HEK293 (cell line): Measurements from ENCODE around the gene OR13J1.

Experiments
- CTCF ChIP-seq: fragments of 450-650 bp; formaldehyde crosslinking; IDR thresholded peaks from 2 replicates; pipeline ENCODE4 v1.5.1; 2016; ENCODE audit warnings: missing biosample characterization, missing genetic modification characterization
- FEZF1 ChIP-seq: fragments of 450-650 bp; formaldehyde crosslinking; IDR thresholded peaks from 2 replicates; pipeline ENCODE4 v1.5.1; 2016; ENCODE audit warnings: missing biosample characterization, missing genetic modification characterization
- KLF1 ChIP-seq: fragments of 450-650 bp; formaldehyde crosslinking; IDR thresholded peaks from 2 replicates; pipeline ENCODE4 v1.5.1; 2016; ENCODE audit warnings: missing biosample characterization, missing genetic modification characterization
- PBX3 ChIP-seq: sonication (generic); formaldehyde crosslinking; IDR thresholded peaks from 2 replicates; pipeline ENCODE4 v1.8.1; 2022; ENCODE audit warnings: mild to moderate bottlenecking, moderate library complexity, missing genetic modification reagents
- REST ChIP-seq: fragments of 450-650 bp; formaldehyde crosslinking; IDR thresholded peaks from 2 replicates; pipeline ENCODE4 v1.5.1; 2016; ENCODE audit warnings: missing biosample characterization, missing genetic modification characterization
- ZNF280D ChIP-seq: fragments of 450-650 bp; formaldehyde crosslinking; IDR thresholded peaks from 2 replicates; pipeline ENCODE4 v1.5.1; 2016; ENCODE audit warnings: missing biosample characterization, missing genetic modification characterization
- ZNF335 ChIP-seq: fragments of 450-650 bp; formaldehyde crosslinking; conservative IDR thresholded peaks from 2 replicates; pipeline ENCODE4 v1.5.1; 2016; ENCODE audit warnings: missing biosample characterization, missing genetic modification characterization
- ZNF548 ChIP-seq: fragments of 450-650 bp; formaldehyde crosslinking; IDR thresholded peaks from 2 replicates; pipeline ENCODE4 v1.5.1; 2016; ENCODE audit warnings: missing biosample characterization, missing genetic modification characterization

GRCh38 chr9:35905051-35905781 is 35.0 kb upstream of the OR13J1 start:
- TF ChIP-seq REST: no peak
- no peak for TF ChIP-seq PBX3 (CRISPR knock-in tag)
- no peak for TF ChIP-seq ZNF548
- TF ChIP-seq KLF1: no peak
- no peak for TF ChIP-seq ZNF280D (tag by site-specific recombination)
- TF ChIP-seq ZNF335: no peak
- TF ChIP-seq CTCF: no peak
- no peak for TF ChIP-seq FEZF1 (tag by site-specific recombination)
